GM12801 (cell line): ENCODE measurements around the gene CHCHD6.

ENCODE experiments used
- CTCF ChIP-seq: IDR thresholded peaks from one replicate; pipeline ENCODE4 v1.5.1; 2011; ENCODE audit warnings: control low read depth; ENCODE audit not compliant: insufficient read length; ENCODE audit errors: extremely low read depth

Gene CHCHD6

GRCh38 chr3:126978291-126978690 lies 274.3 kb downstream of the CHCHD6 start:
- TF ChIP-seq CTCF, result no peak

GRCh38 chr3:126979046-126979628 lies 275.1 kb downstream of the CHCHD6 start:
- TF ChIP-seq CTCF, result no peak

- TF ChIP-seq CTCF, result no peak
Measured at GRCh38 chr3:126980266-126980811, 276.3 kb downstream of the CHCHD6 start.

- TF ChIP-seq CTCF, result no peak
Measured at GRCh38 chr3:126982126-126982470, 278.1 kb downstream of the CHCHD6 start.

- no peak for TF ChIP-seq CTCF
Measured at GRCh38 chr3:126982471-126983175, 278.6 kb downstream of the CHCHD6 start, which contains the start of gene PLXNA1. PLXNA1 (plus strand) TSS chr3:126983115; CDS start chr3:126988594, 5,479 bp downstream.

- TF ChIP-seq CTCF, result no peak
Measured at GRCh38 chr3:126983276-126983652, 279.2 kb downstream of the CHCHD6 start.

- no peak for TF ChIP-seq CTCF
Measured at GRCh38 chr3:126983653-126984390, 279.8 kb downstream of the CHCHD6 start.
